SK-MEL-5 (cell line): Measurements from ENCODE around the gene AQP1. TPM values are rescaled to one million over a fixed set of nuclear protein-coding genes. Genes with fewer than 3 reads are reported as not detected.

Source experiments
- DNase-seq: peaks from one replicate; pipeline ENCODE4 v3.0.0-alpha.2; 2016; ENCODE audit warnings: low read depth, low spot score
- in situ Hi-C: cut with HindIII; loops from 2 replicates; pipeline ENCODE4 v1.10.0; 2016; ENCODE audit warnings: low sequenced_read_pairs, high pct_unique_total_duplicates, low pct_unique_long_range_greater_than_20kb
- polyA plus RNA-seq, 2 experiments: library from polyadenylated mRNA; depleted of rRNA; stranded (reverse); fragments of >200 nt; gene quantifications; 2 replicates each; pipeline ENCODE4 v1.2.3, GENCODE V29; 2015
- total RNA-seq: library from RNA; depleted of rRNA; stranded (reverse); fragments of >200 nt; shearing (Covaris generic); gene quantifications from 2 replicates; pipeline ENCODE4 v1.2.3, GENCODE V29; 2014; rRNA removed

Gene AQP1
- total RNA-seq, result 0.03 and 0.08 TPM in 2 replicates
- 0.15 and 0.24 TPM in 2 replicates for polyA plus RNA-seq (2015; cell fraction: cytosol; rRNA removed)
- polyA plus RNA-seq (2015; cell fraction: nucleus; rRNA removed), result 1.00 and 2.6 TPM in 2 replicates

DNA sequence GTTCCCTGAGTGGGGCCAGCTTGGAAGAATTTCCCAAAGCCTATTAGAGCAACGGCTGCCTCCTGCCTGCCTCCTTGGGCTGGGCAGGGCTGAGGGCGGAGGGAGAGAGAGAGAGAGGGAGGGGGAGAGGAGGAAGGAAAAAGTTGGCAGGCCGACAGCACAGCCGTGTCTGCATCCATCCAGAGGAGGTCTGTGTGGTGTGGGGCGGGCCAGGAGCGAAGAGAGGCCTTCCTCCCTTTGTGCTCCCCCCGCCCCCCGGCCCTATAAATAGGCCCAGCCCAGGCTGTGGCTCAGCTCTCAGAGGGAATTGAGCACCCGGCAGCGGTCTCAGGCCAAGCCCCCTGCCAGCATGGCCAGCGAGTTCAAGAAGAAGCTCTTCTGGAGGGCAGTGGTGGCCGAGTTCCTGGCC lies at the start of gene AQP1:
Gene AQP1 (plus strand): TSS at position 293 of the 409 bp plus-strand sequence. CDS start 57 bp downstream, at position 350.
- no peak for DNase-seq
- in situ Hi-C loops, result no loop called here

DNA sequence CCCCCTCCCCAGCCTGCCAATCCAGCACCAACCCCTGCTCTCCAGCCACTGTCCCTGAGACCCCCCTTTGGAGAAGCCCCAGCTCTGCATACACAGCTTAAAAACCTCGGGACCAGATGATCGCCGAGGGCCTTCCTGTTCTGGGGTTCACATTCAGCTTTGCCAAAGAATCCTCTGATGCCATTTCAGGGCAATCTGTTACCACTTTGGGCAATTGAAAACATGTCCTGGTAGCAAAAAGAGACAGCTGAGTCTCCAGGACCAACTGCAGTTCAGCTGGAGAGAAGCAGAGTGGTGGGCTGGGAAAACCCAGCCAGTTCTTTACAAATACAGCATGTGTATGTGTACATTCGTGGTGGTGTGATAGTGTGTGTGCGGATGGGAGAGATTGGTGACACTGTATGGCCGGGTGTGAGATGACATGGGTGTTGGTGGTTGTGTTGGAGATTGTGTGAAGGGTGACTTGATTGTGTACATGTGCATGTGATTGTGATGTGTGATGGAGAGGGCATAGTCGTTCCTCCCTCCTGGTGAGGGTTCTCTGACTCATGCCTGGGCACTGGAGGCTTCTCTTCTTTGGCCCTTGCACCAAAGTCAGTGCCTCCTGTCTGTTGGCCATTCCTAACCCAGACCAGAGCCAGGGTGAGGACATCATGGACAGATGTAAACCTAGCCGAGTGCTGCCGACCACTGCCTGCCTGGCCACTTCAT lies 48.5 kb upstream of the AQP1 start:
- in situ Hi-C loops, result no loop called here
- no peak for DNase-seq

DNA sequence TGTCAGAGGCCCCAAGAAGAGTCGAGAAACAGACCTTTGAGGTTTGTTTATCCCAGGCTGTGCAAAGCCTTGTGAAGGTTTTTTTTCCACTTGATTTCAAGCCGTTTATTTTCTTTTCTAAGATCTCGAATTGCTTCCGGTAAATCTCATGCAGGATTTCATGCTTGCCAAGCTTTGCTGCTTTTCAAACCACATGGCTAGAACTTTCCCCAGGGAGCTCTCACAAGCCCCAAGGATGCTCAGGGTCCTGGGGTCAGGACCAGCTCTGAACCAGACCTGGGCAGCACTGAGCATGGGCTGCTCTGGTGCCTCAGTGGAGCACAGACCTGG lies 48.0 kb upstream of the AQP1 start:
- in situ Hi-C loops, result no loop called here
- DNase-seq, result no peak

- in situ Hi-C loops, result no loop called here
- no peak for DNase-seq
Observed at GRCh38 chr7:30864101-30864500, 47.6 kb upstream of the AQP1 start.

DNA sequence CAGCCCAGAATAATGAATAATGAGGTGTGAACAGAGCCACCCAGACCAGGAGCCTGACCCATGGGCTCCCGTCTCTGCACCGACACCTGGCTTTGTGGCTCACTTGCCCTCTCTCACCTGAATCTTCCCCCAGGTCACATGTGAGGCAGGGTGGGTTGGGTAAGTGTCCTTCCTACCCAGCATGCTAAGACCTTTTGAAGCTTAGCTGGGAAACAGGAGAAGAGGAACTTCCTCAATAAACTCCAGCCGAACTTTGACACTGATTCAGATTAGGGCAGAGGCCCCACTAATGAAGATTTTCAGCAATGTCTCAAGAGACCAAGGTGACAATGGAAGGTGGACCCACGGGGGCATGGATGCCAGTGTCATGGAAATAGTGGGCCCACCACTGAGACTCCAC lies 46.6 kb upstream of the AQP1 start:
- in situ Hi-C loops, result no loop called here
- no peak for DNase-seq

GRCh38 chr7:30865821-30866220 lies 45.8 kb upstream of the AQP1 start:
- in situ Hi-C loops, result no loop called here
- DNase-seq, result no peak

DNA sequence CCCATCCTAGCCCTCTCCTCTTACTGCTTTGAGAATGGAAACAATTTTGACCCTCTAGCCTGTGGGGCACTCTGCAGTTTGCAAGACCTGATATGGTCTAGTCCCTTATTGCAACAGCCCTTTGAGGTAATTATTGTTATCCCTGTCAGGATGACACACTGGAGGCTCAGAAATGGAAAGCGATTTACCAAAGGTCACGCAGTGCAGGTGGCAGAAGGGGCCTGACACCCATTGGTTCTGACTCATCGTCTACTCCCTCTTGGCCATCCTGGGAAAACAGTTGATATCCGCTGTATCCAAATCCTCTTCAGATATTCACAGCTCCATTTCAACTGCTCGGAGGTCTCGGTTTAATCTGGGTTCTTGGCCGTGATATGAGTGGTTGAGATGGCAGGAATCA lies 44.7 kb upstream of the AQP1 start:
- in situ Hi-C loops, result no loop called here
- DNase-seq, result no peak

- no peak for DNase-seq
- in situ Hi-C loops, result no loop called here
Observed at GRCh38 chr7:30867483-30867882, 44.2 kb upstream of the AQP1 start.

GRCh38 chr7:30869794-30870611 lies 41.6 kb upstream of the AQP1 start:
- in situ Hi-C loops, result no loop called here
- no peak for DNase-seq

- no peak for DNase-seq
- in situ Hi-C loops, result no loop called here
Observed at GRCh38 chr7:30870821-30871518, 40.7 kb upstream of the AQP1 start.

DNA sequence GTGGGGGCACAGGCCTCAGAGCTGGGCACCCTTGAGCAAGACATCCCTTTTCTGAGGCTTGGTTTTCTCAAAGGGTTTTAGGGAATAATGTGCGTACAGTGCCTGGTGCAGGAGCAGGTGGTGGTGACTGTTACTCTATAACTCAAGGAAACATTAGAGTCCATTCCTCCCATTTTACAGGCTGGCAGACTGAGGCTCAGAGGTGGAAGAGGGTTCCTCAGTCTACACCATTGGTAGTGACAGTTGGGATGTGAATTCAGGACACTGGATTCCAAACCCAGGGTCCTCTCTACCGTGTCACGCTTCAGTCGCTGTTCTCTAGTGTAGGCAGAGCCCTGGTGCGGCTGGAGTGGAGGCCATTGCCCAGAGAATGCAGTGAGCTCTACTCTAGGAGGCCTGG lies 40.0 kb upstream of the AQP1 start:
- in situ Hi-C loops, result no loop called here
- DNase-seq, result no peak

GRCh38 chr7:30873207-30873606 lies 38.4 kb upstream of the AQP1 start:
- DNase-seq, result no peak
- in situ Hi-C loops, result no loop called here

- in situ Hi-C loops, result no loop called here
- no peak for DNase-seq
Observed at GRCh38 chr7:30873656-30874055, 38.0 kb upstream of the AQP1 start.

- in situ Hi-C loops, result no loop called here
- no peak for DNase-seq
Observed at GRCh38 chr7:30874656-30875302, 36.9 kb upstream of the AQP1 start.

GRCh38 chr7:30877015-30877769 lies 34.5 kb upstream of the AQP1 start:
- in situ Hi-C loops, result no loop called here

GRCh38 chr7:30877993-30878392 lies 33.7 kb upstream of the AQP1 start:
- in situ Hi-C loops, result no loop called here
- no peak for DNase-seq

More at GRCh38 chr7:30877015-30877769, 34.5 kb upstream of the AQP1 start:
- DNase-seq, result no peak
